Measurements from ENCODE around the gene CTNNA3. TPM values are rescaled to one million over a fixed set of nuclear protein-coding genes. Genes with fewer than 3 reads are reported as not detected.
"Not testable (repeated sequence)": the region's sequence is repeated elsewhere in the genome, so short reads cannot be mapped to it uniquely, and the experiment has no call there.

Gene CTNNA3
- total RNA-seq, 1 donor from 2014 or later = 129 TPM

DNA sequence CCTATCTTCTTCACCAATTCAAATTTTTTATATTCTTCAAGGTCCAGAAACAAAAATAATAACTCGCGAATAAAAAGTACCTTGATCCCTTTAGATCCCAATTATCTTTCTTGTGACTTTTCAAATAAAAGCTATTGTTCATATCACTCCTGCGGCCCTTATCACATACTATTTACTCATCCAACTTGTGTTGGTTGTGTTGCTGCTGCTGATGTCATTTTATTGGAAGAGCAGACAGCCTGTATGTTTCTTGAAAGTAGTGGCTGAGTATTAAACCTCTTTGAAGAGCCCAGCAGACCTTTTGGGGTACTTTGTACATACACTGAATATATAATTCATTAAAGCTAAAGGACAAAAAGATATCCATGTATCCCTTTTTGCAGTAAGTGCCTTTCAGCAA is 231.7 kb downstream of the CTNNA3 start:
- ATAC-seq (ENCODE audit: poor library complexity) = no peak
- no peak for DNase-seq
- intact Hi-C loops (cut with DNase I) = no loop called here

DNA sequence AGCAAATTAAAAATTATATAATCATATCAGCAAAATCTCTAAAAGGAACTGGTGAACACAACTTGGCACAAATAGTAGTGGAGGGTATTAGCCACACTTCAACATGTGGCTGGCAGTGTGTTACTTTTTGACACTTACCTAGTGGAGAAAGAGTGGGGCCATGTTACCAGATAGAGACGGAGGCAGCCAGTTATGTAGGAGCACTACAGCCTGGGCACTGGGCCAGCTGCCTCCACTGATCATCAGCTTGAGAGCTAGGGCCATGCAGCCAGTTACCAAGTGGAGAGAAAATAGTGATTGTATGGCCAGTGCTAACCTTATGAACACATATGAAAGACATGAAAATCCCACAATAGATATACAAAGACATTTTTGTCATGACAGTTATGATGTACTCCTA is 243.1 kb downstream of the CTNNA3 start:
- ATAC-seq (ENCODE audit: poor library complexity) (peak; percentile 53), DNase-seq (peak; percentile 58)
- intact Hi-C loops (cut with DNase I) = no loop called here

DNA sequence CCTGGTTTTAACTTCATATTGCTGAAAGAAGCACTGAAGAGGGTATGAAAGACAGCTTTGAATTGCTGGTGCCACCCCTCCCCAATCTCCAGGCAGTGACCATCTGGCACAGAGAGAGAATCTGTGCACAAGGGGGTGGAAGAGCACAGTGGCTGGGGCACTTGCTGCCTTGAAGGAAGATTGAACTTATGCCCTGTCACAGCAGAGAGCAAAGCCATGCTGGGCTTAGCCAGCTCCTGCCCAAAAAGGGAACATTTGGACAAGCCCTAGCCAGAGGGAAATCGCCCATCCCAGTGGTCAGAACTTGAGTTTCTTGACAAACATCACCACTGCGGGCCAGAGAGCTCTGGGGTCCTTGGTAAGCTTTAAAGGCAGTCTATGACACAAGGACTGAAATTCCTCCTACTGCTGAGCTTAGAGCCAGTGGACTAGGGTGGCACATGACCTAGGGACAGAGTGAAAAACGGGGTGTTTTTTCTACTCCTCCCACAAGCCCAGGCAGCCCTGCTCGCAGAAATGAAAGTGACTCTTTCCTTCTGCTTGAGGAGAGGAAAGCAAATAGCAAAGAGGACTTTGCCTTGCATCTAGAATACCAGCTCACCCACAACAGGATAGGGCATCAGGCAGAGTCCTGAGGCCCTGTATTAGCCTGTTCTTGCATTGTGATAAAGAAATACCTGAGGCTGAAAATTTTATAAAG is 257.2 kb downstream of the CTNNA3 start:
- intact Hi-C loops (cut with DNase I) = no loop called here
- DNase-seq (no peak), ATAC-seq (ENCODE audit: poor library complexity) (peak; percentile 52)

DNA sequence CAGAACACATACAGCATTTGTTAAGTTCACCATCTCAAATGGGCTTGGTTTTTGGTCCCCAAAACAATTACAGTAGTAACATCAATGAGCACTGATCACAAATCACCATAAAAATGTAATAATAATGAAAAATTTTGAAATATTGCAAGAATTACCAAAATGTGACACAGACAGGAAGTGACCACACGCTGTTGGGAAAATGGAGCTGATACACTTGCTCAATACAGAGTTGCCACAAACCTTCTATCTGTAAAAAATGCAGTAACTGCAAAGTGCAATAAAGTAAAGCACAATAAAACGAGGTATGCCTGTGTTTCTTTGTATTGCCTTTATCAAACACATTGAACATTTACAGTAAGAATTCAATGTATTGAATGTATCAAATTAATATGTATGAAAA is 262.7 kb downstream of the CTNNA3 start:
- intact Hi-C loops (cut with DNase I) = no loop called here
- ATAC-seq (ENCODE audit: poor library complexity) (no peak), DNase-seq (no peak)

DNA sequence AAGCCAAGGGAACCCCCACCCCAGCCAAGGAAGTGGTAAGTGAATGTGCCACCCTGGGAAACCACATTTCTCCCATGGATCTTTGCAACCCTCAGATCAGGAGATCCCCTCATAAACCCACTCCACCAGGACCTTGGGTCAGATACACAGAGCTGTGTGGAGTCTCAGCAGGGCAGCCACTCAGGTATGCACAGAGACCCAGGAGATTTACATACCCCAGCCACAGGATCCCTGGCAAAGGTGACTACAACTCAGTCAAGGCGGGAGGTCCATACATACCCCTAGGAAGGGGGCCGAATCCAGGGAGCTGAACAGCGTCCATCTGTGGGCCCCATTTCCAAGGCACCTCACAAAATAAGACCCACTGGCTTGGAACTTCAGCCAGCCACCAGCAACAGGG is 293.4 kb downstream of the CTNNA3 start:
- no peak for ATAC-seq (ENCODE audit: poor library complexity)

DNA sequence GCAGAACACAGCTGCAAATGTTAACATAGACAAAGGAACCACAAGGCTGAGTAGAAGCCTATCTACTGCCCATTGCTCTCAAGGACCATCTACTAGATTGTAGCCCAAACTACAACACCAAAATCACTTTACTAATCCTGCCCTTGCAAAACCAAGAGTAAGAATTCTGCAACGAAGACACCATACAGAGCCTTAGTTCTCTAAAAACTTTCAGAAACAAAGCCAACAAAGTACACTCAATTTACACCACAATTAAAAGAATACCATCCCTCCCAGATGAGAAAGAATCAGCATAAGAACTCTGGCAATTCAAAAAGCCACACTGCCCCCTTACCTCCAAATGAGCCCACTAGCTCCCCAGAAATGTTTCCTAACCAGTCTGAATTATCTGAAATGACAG is 294.3 kb downstream of the CTNNA3 start:
- ATAC-seq (ENCODE audit: poor library complexity) = no peak
- intact Hi-C loops (cut with DNase I) = no loop called here
- DNase-seq = no peak

More for the DNA sequence above, 293.4 kb downstream of the CTNNA3 start:
- intact Hi-C loops (cut with DNase I) = no loop called here
- no peak for DNase-seq

DNA sequence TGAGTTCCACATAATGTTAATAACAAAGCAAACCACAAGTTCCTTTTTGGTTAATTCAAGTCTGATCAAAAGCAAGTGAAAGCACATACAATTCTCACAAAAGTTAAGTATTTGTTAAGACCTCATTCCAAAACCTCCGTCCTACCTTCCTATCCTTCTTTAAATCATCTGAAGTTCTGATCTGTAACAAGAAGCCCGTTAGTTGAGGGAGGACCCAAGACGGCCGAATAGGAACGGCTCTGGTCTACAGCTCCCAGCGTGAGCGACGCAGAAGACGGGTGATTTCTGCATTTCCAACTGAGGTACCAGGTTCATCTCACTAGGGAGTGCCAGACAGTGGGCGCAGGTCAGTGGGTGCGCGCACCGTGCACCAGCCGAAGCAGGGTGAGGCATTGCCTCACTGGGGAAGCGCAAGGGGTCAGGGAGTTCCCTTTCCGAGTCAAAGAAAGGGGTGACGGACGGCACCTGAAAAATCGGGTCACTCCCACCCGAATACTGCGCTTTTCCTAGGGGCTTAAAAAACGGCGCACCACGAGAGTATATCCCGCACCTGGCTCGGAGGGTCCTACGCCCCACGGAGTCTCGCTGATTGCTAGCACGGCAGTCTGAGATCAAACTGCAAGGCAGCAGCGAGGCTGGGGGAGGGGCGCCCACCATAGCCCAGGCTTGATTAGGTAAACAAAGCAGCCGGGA is 309.0 kb downstream of the CTNNA3 start:
- not testable (repeated sequence) for DNase-seq; ATAC-seq (ENCODE audit: poor library complexity)

DNA sequence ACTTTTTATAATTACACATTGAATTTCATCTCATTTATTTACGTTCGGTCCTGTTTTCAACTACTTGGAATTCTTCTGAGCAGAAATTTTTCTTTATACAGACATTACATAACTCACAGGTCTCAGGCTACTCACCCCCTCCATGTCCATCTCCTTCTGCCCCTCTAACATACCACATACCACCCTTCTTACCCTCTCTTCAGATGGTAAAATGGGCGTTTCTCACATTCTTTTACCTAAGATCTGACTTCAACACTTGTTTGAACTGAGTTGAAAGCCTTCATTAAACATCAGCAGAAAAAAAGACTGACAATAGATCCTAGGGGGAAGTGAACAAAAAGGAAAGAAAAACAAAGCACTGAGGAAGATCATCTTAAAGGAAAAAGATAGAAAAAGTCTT is 309.7 kb downstream of the CTNNA3 start:
- no peak for DNase-seq

More for the DNA sequence above, 309.0 kb downstream of the CTNNA3 start:
- intact Hi-C loops (cut with DNase I) = not testable (repeated sequence)

DNA sequence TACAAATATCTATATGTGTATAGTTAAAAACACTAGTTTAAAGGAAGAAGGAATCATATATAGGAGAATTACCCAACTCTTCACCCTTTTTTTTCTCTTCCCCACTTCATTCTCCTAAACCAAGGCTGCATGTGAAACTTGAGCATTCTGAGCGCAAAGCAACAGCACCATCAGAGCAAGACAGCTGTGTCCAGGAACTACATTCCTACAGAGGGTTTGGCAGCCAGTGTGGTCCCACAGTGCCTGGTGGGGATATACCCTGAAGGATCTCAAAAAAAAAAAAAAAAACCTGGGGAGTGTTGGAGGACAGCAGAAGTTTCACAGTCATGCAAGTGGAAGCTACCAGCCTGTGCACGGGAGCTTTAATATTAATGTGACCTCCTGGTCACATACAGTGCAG is 310.4 kb downstream of the CTNNA3 start:
- intact Hi-C loops (cut with DNase I) = no loop called here
- no peak for DNase-seq

More for the DNA sequence above, 309.7 kb downstream of the CTNNA3 start:
- no peak for ATAC-seq (ENCODE audit: poor library complexity)
- intact Hi-C loops (cut with DNase I) = no loop called here

DNA sequence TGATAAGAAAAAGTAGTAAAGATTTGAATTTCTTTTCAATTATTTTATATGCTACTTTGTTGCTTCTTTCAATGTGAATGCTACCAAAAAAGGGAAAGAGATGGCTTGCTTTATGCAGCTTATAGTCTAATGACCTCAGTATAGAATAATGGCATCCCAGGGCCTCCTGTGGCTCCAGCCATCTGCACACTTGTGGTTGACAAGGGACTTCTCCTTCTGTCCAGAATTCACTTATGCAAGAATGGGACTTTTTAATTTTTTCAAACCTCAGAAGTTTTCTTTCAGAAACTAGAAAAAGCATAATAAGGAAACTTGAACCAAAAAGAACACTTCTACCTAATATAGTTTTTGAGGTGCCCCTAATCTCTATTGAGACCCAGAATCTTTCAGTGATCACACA is 310.9 kb downstream of the CTNNA3 start:
- no peak for ATAC-seq (ENCODE audit: poor library complexity)
- DNase-seq = no peak
- intact Hi-C loops (cut with DNase I) = no loop called here

More for the DNA sequence above, 310.4 kb downstream of the CTNNA3 start:
- no peak for ATAC-seq (ENCODE audit: poor library complexity)

DNA sequence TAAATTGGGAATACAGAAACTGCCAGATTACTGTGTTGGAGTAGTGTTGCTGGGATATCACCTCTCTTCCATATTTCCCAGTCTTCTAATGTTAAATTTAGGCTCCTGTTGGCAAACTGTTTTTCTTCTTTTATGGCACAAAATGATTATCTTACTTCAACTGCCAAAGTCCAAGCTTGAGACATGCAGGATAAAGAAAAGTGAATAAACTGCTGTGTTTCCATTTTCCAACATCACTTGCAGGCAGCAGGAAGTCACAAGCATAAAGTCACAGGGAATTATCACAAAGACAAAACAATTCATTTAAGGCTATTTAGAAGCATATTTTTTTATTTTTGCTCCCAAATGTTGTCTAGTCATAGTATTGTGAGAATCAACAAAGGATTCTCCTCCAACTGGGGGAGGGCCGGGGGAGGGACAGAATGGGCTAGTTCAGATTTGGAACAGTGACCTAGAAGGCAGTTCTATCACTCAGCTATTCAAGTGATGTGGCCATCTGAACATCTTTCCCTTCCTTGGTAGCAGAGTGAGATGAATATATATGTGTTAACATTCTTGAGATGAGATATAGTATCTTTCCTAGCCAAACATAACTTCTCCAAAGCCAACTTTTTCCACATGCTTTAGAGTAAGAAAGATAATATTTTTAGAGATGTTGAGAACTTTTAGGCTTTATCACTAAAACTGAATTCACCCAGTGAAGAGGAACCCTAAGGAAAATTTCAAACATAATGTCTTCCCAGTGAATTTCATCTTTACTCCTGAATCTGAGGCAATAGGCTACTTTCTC is 364.7 kb downstream of the CTNNA3 start:
- intact Hi-C loops (cut with DNase I) = no loop called here
- no peak for ATAC-seq (ENCODE audit: poor library complexity)
- DNase-seq = no peak

DNA sequence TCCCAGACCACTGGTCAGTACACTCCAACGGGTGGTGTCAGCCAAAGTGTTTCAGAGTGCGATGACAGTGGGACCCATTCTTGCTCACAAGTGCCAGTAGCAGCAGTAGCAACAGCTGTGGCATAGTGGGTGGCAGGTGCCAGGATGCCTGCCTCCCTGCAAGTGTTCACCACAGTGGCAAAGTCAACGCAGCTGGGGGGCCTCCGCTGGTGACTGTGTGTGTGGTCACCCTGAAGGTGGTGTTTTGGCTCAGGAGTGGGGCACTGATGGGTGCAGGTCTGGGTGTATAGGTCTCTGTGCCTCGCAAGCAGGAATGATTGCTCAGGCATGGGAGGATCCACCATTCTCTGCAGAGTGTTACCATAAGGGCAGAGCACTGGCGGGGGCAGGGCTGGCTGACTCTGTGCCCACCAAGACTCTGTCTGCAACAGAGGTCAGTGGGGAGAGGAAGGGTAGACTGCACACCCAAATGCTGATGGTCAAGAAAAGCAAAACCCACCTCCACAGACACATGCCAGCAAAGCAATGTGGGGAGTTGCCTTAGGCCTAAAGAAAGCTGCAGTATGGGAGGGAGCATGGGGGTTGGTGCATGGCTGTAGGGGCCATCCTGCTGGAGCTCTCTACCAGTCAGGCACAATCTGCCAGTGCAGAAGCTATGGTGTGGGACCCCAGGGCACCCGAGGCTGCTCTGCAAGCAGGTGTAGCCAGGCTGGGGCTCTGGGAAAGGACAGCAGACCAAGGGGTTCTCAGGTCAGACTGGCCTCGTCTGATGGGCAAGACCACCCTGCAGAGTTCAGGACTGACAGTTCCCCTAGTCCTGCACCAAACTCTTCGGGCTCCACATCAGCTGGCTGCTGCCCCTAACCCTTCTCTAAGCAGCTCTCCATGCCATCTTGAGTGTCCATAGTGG is 368.1 kb downstream of the CTNNA3 start:
- intact Hi-C loops (cut with DNase I) = no loop called here
- ATAC-seq (ENCODE audit: poor library complexity) (no peak), DNase-seq (no peak)

DNA sequence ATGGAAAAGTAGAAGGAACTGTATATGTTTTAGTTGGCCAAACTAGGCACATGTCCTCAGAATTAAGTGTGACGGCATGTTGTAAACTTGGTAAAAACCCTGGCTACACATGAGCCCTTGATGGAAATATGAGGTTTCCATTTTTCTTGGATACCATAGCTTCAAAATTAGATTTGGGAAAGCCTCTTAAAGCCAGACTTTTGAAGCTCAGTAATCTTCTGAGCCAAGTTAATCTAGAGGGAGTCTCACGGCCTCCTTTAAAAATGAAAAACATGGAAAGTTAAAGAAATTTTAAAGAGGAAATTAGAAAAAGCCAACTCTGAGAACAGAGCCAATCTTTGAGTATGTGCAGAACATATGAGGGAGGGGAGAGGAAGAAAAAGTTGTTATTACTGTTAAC is 376.0 kb downstream of the CTNNA3 start:
- intact Hi-C loops (cut with DNase I) = no loop called here
- DNase-seq (no peak), ATAC-seq (ENCODE audit: poor library complexity) (no peak)

DNA sequence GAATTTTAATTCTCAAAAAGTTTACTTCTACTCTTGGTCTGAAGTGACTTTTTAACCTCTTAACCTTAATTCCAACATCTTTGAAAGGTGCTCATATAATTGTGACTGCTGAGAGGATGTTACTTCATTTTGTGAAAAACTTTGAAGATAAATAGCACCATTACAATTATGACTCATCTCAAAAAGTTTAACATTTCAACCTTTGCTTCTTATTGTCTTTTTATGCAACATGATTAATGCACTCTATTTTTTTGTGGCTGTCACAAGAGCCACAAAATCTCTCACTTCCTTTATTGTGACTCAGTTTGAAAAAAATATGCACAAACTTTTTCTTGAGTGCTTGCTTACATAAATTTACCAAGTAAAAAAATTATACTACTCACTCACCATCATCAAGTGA is 387.1 kb downstream of the CTNNA3 start:
- DNase-seq = no peak
- intact Hi-C loops (cut with DNase I) = no loop called here
- no peak for ATAC-seq (ENCODE audit: poor library complexity)

DNA sequence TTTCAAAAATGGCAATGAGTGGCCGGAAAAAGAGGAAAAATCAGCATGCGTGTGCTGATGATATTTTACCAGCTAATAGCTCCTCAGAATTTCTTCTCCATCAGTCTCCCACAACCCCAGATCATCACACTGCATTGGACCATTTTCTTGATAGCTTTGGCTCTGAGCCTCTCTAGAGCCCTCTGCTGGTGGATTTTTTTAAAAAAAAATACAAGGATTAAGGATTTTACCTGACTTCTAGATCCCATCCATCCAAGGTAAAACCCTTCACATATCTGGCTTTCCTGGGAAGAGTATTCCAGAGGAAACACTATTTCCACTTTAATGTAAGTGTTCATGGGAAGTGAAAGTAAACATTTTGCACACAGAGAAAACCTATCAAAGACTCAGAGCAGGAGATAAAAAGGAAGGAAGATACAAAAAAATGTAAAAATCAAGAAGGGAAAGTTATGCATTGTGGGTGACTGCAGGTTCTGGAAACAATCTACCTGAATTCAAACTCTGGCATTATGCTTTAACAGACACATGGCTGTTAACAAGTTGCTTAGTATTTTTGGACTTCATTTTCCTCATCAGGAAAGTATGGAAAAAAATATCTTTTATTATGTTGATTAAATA is 389.3 kb downstream of the CTNNA3 start:
- no peak for DNase-seq
- no peak for ATAC-seq (ENCODE audit: poor library complexity)
- intact Hi-C loops (cut with DNase I) = no loop called here

DNA sequence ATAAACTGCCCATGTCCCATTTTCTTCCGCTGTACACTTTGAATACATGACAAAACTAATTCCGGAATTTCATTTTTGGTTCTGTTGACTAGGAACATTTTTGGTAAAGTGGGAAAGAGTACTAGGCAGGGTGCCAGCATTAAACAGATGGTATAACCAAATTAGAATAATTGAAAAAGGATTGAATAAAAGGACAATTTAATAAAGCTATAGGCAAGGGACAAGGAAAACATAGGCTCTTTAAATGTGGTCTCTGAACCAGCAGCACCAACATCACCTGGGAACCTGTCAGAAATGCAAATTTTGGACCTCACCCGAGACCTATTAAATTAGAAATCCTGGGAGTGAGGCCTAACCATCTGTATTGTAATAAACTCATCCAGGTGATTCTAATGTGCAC is 393.3 kb downstream of the CTNNA3 start:
- DNase-seq (no peak), ATAC-seq (ENCODE audit: poor library complexity) (no peak)
- intact Hi-C loops (cut with DNase I) = no loop called here

DNA sequence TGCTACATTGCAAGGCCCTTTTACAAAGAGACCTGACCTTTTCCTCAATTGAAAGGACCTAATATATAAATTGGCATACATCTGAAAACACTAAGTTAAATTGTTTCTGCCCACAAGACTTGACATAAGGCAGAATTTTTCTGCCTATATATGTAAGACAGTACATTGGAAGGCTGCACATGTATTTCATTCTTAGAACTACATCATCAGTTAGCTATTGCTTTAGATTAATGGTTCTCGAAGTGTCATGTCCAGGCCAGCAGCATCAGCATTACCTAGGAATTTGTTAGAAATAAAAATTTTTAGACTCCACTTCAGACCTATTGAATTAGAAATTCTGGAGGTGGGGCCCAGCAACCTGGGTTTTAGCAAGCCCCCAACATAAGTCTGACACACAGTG is 396.2 kb downstream of the CTNNA3 start:
- DNase-seq (no peak), ATAC-seq (ENCODE audit: poor library complexity) (no peak)
- intact Hi-C loops (cut with DNase I) = no loop called here

DNA sequence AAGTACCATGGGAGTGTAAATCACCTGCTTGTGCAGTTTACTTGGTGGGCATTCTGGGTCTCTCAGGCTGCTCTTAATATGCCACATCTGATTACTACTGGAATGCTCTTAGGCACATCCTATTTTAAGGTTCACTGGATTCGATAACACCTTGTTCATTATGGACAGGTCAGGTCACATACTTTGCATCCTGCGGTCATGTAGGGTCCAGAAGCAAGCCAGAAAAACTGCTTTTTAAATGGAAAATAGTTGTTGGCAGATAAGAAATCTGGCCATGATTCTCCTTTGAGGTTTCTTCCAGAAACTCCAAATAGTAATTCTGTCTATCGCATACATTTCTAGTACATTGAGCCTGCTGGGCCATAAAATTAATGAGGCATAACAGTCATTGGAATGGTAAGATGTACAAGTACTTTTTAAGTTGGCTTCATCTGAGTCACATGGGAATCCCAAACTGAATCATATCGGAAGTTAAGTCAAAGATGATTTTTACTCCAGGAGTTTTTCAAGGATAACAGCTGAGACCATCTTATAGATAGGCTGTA is 398.3 kb downstream of the CTNNA3 start:
- intact Hi-C loops (cut with DNase I) = no loop called here
- ATAC-seq (ENCODE audit: poor library complexity) (no peak), DNase-seq (no peak)

Data from Right ventricle myocardium superior (tissue), 1 donor.